Stomach (tissue), 9 donors: ENCODE data around the gene HSPG2. TPM values are rescaled to one million over a fixed set of nuclear protein-coding genes. Genes with fewer than 3 reads are reported as not detected.
A peak's percentile ranks its signal among the peaks of the same experiment; 100 is the strongest.
"Not testable (repeated sequence)": the region's sequence is repeated elsewhere in the genome, so short reads cannot be mapped to it uniquely, and the experiment has no call there.

ENCODE experiments used
- DNase-seq, 2 donors: peaks; one replicate each; pipeline versions ENCODE4 v3.0.0 to v3.0.0-alpha.2; 2013 to 2019
- H3K27ac ChIP-seq, 5 donors: fragments of 200-600 bp in 4 of 5; sonication (generic) in 4 of 5; one replicate each; pipeline ENCODE4 v1.5.1; 2013 to 2019; ENCODE audit warnings: mild to moderate bottlenecking in 1 of 5, moderate library complexity in 1 of 5
- H3K27me3 ChIP-seq, 3 donors: fragments of 200-600 bp; sonication (generic); one replicate each; pipeline ENCODE4 v1.5.1; 2017 to 2019; ENCODE audit warnings: mixed run types in 1 of 3
- H3K36me3 ChIP-seq, 4 donors: fragments of 200-600 bp; sonication (generic); 1 replicate in 3 of 4; 2 replicates in 1 of 4; pipeline ENCODE4 v1.5.1; 2016 to 2019
- H3K4me1 ChIP-seq, 4 donors: fragments of 200-600 bp; sonication (generic); one replicate each; pipeline ENCODE4 v1.5.1; 2016 to 2019
- H3K4me3 ChIP-seq, 4 donors: fragments of 200-600 bp; sonication (generic) in 3 of 4; one replicate each; pipeline ENCODE4 v1.5.1; 2016 to 2019; ENCODE audit warnings: mild to moderate bottlenecking in 1 of 4
- H3K9me3 ChIP-seq, 4 donors: fragments of 200-600 bp; sonication (generic); one replicate each; pipeline ENCODE4 v1.5.1; 2016 to 2019
- EP300 ChIP-seq: sonication (generic); formaldehyde crosslinking; IDR thresholded peaks from one replicate; pipeline ENCODE4 v1.6.1; 2017; ENCODE audit warnings: antibody characterized with exemption
- POLR2A ChIP-seq, 4 donors: fragments of 450-650 bp; IDR thresholded peaks; one replicate each; pipeline ENCODE4 v1.6.1; 2016; ENCODE audit warnings: antibody characterized with exemption in 4 of 4, control low read depth in 2 of 4, mild to moderate bottlenecking in 1 of 4, moderate library complexity in 1 of 4
- POLR2AphosphoS5 ChIP-seq, 3 donors: sonication (generic); formaldehyde crosslinking; IDR thresholded peaks; one replicate each; pipeline ENCODE4 v1.6.1; 2016; ENCODE audit warnings: antibody characterized with exemption in 3 of 3
- WGBS, 5 donors: extraction: QIAGEN DNeasy Blood & Tissue Kit in 3 of 5; methylation state at CpG; one replicate each; pipeline versions ENCODE4 v1.1.5 to v1.1.7; 2013 to 2018; 5-methylcytosine and 5-hydroxymethylcytosine counted together
- intact Hi-C: fragments of 100-400 bp; cut with DNase I; formaldehyde crosslinking; loops from one replicate; pipeline ENCODE4 v1.15.1; 2023; ENCODE audit warnings: low total_unique reads
- polyA plus RNA-seq, 3 donors: library from polyadenylated mRNA; stranded (reverse); fragments of 200-250 nt; gene quantifications; one replicate each; pipeline ENCODE4 v1.2.3, GENCODE V29; 2013
- total RNA-seq, 5 donors: library from RNA; depleted of rRNA; stranded (reverse); fragments of >200 nt; gene quantifications; one replicate each; pipeline versions ENCODE4 v1.1.0 to v1.2.3, GENCODE V29; 2014 to 2016
- TF ChIP-seq, protein P1 (sequence below), 7 experiments: fragments of 450-650 bp in 4 of 7; fragments of 200-600 bp in 3 of 7; sonication (generic) in 3 of 7; IDR thresholded peaks; one replicate each; pipeline ENCODE4 v1.5.1; 2016 to 2019; ENCODE audit warnings: antibody characterized with exemption in 7 of 7, control low read depth in 2 of 7, mild to moderate bottlenecking in 1 of 7
- donor health status: healthy with polysubstance abuse.
- donor health status: Bipolar disorder and iron deficiency.
- donor health status: healthy.

HSPG2 gene
- total and polyA plus RNA-seq, 8 donors: 21.7 to 504 (median 133) TPM

GRCh38 chr1:21942959-21943640 lies 6.0 kb upstream of the HSPG2 start:
- H3K36me3 ChIP-seq, H3K27me3 ChIP-seq, H3K4me3 ChIP-seq, H3K9me3 ChIP-seq, intact Hi-C loops: not testable (repeated sequence)
- peak overlapping the region; percentile 37 to 97 (median 85) for H3K27ac ChIP-seq
- TF ChIP-seq POLR2AphosphoS5 (IDR thresholded peaks at IDR 0.05): peak in 2 of 3 donors; percentile 40 to 80
- 51 to 62% (median 57%) methylated on average over 19 of the region's 19 CpGs for WGBS, 5 donors
- DNase-seq: peak in 1 of 2 donors; percentile 54
- peaks cover 29 to 69% (median 57%) of the 10 kb centered on the region in 4 donors for H3K4me1 ChIP-seq

- peak overlapping the region; percentile 37 to 97 (median 85) for H3K27ac ChIP-seq
- no peak for TF ChIP-seq POLR2AphosphoS5 (IDR thresholded peaks at IDR 0.05)
- TF ChIP-seq EP300: no peak
- TF ChIP-seq, protein P1, sequence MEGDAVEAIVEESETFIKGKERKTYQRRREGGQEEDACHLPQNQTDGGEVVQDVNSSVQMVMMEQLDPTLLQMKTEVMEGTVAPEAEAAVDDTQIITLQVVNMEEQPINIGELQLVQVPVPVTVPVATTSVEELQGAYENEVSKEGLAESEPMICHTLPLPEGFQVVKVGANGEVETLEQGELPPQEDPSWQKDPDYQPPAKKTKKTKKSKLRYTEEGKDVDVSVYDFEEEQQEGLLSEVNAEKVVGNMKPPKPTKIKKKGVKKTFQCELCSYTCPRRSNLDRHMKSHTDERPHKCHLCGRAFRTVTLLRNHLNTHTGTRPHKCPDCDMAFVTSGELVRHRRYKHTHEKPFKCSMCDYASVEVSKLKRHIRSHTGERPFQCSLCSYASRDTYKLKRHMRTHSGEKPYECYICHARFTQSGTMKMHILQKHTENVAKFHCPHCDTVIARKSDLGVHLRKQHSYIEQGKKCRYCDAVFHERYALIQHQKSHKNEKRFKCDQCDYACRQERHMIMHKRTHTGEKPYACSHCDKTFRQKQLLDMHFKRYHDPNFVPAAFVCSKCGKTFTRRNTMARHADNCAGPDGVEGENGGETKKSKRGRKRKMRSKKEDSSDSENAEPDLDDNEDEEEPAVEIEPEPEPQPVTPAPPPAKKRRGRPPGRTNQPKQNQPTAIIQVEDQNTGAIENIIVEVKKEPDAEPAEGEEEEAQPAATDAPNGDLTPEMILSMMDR (IDR thresholded peaks at IDR 0.05): no peak
- TF ChIP-seq POLR2A (IDR thresholded peaks at IDR 0.05): no peak
- no peak overlapping the region for H3K4me3 ChIP-seq
- H3K9me3 ChIP-seq: no peaks in the 10 kb centered on the region
- DNase-seq: no peak
- intact Hi-C loops: no loop called here
- H3K36me3 ChIP-seq: no peaks in the 10 kb centered on the region
- H3K4me1 ChIP-seq: peaks cover 35 to 75% (median 63%) of the 10 kb centered on the region in 4 donors
- WGBS, 5 donors: 70 to 85% (median 78%) methylated on average over 10 of the region's 10 CpGs
- no peaks in the 10 kb centered on the region for H3K27me3 ChIP-seq
These were observed 5.4 kb upstream of the HSPG2 start for GRCh38 chr1:21942464-21942863.

DNA sequence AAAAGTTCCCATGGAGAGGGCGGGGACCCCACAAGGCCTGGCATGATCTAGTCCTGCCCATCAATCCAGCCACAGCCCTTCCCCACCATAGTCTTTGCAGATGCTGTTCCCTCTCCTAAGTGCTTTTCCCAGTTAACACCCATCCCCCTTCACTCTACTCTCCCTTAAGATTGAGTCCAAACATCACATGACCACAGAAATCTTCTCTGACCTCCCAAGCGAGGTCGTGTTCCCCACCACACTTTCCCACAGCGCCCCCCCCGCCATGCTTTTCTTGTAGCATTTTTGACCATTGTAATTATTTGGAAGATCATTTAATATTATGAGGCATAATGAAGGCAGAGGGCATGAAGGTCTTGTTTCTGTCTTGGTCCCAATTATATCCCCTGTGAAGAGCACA lies 4.3 kb upstream of the HSPG2 start:
- DNase-seq: no peak
- 80 to 92% (median 84%) methylated on average over 5 of the region's 5 CpGs for WGBS, 5 donors
- no peak for TF ChIP-seq POLR2AphosphoS5 (IDR thresholded peaks at IDR 0.05)
- TF ChIP-seq, protein P1 (IDR thresholded peaks at IDR 0.05): no peak
- TF ChIP-seq EP300: no peak
- TF ChIP-seq POLR2A (IDR thresholded peaks at IDR 0.05): no peak
- peaks cover 36 to 77% (median 62%) of the 10 kb centered on the region in 4 donors for H3K4me1 ChIP-seq
- no peak overlapping the region for H3K4me3 ChIP-seq
- H3K9me3 ChIP-seq: no peaks in the 10 kb centered on the region
- H3K27me3 ChIP-seq: no peaks in the 10 kb centered on the region
- H3K27ac ChIP-seq: peak overlapping the region in 3 of 5 donors; percentile 85 to 97 (median 96)
- intact Hi-C loops: no loop called here
- no peaks in the 10 kb centered on the region for H3K36me3 ChIP-seq

DNA sequence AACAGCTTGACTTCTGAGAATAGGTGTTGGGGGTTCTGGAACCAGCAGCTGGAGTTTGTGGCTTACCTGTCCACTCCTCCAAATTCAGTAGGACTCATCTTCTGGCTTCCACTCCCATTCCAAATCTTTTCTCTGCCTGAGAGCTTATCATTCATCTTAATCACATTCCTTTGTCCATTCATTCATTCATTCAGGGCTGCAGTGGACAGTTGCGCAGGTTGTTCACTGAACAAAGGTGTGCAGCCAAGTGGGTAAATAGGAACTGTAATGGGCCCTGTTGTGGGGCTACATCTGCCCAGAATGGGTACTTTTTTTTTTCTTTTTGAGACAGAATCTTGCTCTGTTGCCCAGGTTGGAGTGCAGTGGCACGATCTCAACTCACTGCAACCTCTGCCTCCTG lies 3.4 kb upstream of the HSPG2 start:
- intact Hi-C loops: no loop called here

More for the DNA sequence above, 3.4 kb upstream of the HSPG2 start:
- Histone ChIP-seq H3K36me3 (no peaks in the 10 kb centered on the region), H3K4me1 (peaks cover 44 to 85% (median 70%) of the 10 kb centered on the region in 4 donors), H3K27ac (peak overlapping the region in 4 of 5 donors; percentile 83 to 97 (median 90)), H3K27me3 (no peaks in the 10 kb centered on the region), H3K4me3 (no peak overlapping the region), H3K9me3 (no peaks in the 10 kb centered on the region)
- WGBS, 5 donors: 92 to 100% (median 100%) methylated on average over 2 of the region's 2 CpGs
- DNase-seq: no peak
- no peak for TF ChIP-seq POLR2A (IDR thresholded peaks at IDR 0.05)
- no peak for TF ChIP-seq EP300
- TF ChIP-seq POLR2AphosphoS5 (IDR thresholded peaks at IDR 0.05): no peak
- TF ChIP-seq, protein P1 (IDR thresholded peaks at IDR 0.05): no peak
